HG03378 (cell line): ENCODE results near the gene POLR2B.
"Not testable (repeated sequence)": the region's sequence is repeated elsewhere in the genome, so short reads cannot be mapped to it uniquely, and the experiment has no call there.

Source experiments
- ATAC-seq: cut with Tn5 transposase; IDR thresholded peaks from one replicate; pipeline ENCODE4 v1.9.1; 2021; ENCODE audit warnings: mild to moderate bottlenecking, moderate library complexity; ENCODE audit not compliant: unreplicated experiment

The POLR2B gene

DNA sequence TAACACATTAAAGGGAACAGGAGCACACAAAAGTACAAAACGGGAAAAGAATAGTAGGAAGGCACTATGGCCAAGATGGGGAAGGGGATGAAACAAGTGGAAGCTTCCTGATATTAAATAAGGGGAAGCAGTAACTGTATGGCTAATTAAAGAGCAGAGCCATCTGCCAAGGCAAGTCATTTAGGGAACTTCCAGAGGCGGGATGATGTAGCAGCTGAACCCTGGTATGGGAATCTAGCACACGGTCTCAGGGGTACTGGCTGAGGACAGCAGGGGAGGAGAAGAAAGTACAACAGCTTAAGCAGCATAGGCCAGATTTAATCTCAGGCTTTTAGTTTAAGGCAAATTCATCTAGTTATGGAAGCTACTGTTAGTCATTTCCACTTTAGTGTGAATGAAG is 72.4 kb downstream of the POLR2B start:
- ATAC-seq: no peak

DNA sequence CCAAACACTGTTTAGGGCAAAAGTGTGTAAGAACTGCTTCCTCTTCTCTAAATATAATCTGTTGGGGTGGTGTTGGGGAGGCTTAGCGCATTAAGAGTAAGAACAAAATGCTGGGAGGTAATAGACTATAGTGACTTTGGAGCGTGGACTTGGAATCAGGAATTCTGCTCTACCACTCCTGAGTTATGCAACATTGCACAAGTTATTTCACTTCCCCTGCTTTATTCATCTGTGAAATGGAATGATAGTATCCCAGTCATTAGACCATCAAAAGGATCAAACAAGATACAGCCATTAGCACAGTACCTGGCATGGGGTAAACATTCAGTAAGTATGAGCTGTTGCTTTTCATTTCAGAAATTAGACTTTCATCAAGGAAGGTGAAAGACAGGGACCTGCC is 72.8 kb downstream of the POLR2B start:
- no peak for ATAC-seq

DNA sequence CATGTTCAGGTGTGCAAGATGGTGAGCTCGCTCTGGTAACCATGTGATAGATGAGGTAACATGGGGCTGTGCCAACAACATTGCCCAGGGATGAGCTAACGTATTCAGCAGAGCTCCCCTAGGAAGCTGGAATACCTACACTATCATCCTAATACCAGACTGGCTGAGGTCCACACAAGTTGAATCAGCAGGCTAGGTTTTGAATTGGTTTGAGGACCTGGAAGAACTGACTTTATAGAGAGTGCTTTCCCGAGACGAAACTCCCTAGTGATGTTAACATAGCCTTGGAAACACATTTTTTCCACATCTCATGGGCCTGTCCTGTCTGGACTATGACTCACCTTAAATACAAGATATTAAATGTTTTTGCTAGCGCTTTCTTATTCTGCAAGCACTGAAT is 74.8 kb downstream of the POLR2B start:
- ATAC-seq: no peak

DNA sequence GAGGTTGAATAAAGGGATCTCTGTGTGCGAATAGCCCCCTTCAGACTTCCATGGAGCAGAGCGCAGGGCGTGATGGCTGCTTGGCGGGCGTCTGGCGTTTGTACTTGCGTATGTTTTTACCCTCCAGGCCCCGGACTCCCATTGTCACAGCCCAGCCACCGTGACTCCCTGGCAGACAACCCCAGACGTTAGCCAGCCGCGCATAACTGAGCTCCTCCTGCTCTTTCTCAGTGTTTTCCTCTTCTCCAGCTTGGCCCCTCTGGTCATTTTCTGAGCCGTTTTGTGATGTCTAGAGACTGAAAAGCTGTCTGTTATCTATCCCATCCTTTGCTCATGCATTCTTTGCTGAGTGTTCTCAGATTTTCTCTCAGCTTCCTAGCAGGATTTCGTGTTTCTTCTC is 77.2 kb downstream of the POLR2B start:
- ATAC-seq: no peak

DNA sequence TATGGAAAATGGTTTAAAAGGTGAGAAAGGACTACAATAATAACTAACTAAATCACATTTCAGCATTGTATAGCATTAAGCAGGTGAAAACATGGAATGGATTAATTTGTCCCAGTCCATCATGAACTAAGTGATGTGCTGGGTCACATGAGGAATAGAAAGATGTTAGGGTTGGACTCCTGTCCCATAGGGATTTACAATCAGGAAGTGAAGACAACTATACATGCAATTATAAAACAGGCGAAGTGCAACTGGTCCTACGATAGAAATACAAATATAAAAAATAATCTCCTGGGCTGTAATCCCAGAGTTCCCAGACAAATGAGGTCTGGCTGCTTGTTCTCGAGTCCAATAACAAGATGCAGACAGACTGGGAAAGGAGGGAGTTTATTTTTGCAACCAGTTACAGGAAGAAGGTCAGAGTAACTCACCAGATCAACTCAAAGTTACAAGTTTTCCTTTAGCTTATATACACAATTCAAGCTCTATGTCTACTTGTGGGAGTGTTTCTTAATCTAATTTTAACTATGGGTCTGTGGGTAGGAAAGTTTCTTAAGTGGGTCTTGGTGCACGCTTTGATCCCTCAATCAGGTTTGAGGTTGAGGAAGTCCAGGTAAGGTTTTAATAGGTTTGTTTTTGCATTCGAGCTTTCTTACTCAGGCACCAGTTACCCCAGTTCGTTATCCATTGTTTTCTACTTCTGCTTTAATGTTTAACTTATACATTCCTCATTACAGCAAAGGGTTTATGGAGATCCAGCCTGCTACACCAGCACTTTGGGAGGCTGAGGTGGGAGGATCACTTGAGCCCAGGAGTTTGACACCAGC is 81.4 kb downstream of the POLR2B start:
- ATAC-seq: no peak

DNA sequence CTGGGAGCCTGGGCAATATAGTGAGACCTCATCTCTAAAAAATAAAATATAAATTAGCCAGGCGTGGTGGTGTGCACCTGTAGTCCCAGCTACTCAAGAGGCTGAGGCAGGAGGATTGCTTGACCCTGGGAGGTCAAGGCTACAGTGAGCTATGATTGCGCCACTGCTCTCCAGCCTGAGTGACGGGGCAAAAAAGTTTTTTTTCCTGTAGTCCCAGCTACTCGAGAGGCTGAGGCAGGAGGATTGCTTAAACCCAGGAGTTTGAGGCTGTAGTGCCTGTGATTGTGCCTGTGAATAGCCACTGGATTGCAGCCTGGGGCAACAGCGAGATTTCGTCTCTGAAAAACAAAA is 82.0 kb downstream of the POLR2B start:
- not testable (repeated sequence) for ATAC-seq

DNA sequence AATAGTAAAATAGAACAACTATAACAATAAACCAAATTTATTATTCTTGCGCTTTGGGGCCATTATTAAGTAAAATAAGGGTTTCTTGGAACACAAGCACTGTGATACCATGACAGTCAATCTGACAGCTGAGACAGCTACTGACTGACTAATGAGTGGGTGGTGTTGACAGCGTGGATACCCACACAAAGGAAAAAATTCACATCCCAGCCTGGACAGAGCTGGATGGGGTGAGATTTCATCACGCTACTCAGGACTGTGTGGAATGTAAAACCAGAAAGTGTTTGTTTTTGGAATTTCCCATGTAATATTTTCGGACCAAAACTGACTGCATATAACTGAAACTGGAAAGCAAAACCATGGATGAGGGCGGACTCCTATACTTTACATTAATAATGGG is 82.7 kb downstream of the POLR2B start:
- no peak for ATAC-seq

DNA sequence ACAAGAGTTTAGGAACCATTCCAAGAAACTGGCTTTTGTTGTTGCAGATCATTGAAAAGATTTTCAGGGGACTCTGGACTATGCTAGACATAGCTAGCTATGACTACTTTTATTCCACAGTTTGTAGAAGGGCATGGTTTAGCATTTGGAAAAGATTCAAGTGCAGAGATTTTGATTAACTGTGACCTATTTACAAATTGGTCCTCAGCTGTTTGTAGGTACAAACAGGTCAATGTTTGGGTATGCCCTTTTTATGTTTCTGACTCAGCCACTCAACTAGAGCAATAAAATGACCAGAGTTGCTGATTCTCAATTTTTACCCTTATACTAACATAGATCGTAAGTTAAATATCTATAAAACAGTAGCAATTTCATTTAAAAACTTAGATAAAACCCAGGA is 84.8 kb downstream of the POLR2B start:
- ATAC-seq: no peak

DNA sequence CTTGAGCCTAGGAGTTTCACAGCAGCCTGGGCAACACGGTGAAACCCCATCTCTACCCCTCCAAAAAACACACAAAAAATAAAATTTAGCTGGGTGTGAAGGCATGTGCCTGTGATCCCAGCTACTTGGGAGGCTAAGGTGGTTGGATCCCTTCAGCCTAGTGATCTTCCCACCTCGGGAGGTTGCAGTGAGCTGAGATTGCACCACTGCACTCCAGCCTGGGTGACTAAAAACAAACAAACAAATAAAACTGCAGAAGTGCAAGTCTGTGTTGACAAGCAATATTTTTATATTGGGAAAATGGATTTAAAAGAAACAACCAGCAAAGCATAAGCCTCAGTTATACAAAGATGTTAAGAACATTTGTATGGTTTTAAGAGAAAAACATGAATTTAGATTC is 85.4 kb downstream of the POLR2B start:
- ATAC-seq: no peak

DNA sequence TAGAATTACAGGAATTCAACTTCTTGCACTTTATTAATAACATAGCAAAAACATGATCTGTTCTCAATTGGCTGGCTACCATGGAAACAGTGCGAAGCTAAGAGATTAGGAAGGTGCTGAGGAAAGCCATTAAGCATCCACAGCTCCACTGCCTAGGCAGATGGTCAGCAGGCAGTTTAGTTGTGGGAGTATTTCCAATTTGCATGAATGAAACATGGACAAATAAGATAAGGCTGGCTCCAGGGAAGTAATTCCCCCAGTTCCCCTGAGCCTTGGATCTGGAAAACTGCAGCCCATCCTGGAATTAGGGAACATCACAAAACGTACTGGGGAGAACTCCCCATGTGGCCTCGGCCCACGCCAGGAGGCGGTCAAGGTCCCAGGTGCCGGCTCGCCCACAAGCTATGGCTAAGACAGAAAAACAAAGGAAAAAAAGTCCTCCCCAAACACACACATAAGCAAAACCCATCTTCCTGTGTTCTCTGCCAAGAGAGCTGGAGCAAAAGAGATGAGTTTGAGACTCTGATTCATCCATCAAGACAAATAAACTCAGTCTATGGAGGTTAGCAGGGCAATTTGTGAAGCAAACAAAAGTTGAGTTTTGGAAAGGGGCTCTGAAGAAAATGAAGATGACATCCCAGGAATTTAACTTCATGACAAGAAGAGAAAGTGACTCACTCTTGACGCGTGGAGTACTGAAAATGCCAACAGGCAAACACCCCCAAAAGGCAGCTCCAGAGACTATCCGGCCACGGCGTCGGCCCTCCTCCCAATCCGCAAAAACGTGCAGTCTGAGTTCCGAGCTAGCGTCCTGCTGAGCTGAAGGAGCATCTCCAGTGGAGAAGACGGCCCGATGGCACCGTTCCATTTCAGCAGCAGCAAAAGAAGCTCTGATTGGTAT is 86.4 kb downstream of the POLR2B start:
- ATAC-seq: no peak

DNA sequence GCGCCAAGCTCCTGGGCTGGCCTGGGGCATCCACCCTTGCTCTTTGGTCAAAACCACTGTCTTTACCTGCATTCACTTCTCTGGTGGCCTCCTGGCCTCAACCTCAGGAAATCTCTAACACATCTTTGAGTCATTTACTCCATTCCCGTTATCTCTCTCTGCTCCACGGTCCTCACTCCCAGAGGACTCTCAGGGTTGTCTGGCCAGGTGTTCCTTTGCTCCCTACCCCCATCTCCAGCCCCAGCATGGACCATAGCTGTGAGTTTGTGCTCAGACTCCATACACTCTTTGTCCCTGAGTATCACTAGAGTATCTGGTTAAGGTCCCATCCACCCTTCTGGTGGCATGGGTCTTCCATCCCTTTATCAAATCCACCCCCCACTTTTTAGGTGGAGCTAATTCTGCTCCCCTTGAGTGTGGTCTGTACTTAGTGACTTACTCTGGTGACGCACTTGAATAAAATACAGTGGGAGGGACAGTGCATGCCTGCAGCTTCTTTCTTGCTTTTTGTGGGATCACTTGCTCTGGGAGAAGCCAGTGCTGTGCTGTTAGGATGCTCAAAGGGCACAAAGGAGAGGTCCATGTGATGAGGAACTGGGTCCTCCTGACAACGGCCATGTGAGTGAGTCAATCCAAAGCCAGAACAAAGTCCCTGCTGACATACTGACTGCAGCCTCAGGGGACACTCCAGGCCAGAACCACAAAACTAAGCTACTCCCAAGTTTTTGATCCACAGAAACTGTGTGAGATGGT is 87.2 kb downstream of the POLR2B start:
- ATAC-seq: no peak

DNA sequence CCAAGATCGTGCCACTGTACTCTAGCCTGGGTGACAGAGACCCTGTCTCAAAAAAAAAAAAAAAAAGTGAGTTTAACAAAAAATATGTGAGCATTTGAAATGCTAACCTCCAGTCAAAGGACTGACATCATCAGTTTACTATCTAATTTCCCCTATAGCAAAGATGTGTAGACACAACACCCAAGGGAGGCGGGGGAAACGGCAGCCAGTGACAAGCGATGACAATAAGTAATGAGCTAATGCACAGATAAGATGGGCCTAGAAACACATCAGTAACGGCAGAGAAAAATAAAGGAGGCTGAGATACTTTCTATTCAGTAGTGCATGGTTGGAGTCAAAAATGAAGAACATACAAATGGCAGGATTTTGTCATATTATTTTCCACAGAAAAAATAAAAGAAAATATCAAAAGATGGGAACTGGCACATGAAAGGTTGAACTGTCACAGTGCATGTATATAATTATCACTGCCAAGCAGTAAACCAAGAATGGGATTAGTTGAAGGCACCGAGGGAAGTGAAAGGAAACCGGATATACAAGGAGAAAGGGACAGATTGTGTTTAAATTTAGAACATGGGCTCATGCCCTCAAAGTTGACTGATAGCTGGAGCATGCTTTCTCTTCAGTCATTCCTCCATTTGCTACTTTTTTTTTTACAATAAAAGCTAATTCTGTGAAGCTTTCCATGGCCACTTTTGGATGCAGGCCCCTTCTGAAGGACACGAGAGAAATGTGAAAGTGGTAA is 89.7 kb downstream of the POLR2B start:
- ATAC-seq: no peak

DNA sequence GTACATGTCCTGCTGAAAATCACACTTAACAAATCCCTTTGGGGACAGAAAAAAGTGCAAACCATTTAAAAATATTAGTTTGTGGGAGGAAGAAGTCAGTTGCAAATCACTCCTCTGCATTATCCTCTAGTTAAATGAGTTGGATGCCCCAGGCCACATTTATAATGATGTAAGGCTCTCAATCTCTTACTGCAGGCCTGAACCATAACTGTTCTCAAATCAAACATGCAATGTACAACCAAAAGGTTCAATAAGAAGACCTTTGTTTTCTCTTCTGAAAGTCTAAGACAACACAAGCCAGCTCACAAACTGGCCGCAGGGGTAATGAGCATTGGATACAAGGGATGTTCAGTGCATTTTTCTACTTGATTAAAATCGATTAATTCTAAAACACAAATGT is 91.8 kb downstream of the POLR2B start:
- ATAC-seq: no peak

DNA sequence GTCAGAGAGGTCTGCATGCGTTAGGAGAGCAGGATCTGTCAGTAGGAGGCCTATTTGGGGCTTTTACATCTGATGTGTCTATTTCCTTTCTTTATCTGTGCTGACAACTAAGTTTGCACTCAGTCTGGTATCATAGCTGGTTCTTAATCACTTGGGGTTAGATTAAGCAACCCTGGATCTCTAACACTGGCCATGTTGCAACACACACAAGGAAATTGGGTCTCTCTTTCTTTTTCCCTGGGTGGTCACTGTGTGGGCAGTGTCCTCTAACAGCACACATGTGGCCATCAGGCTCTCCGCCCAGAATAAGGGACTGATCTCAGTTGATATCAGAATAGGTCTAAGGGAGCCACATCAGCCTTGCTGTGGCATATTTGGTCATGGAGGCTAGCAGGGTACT is 92.6 kb downstream of the POLR2B start:
- no peak for ATAC-seq

DNA sequence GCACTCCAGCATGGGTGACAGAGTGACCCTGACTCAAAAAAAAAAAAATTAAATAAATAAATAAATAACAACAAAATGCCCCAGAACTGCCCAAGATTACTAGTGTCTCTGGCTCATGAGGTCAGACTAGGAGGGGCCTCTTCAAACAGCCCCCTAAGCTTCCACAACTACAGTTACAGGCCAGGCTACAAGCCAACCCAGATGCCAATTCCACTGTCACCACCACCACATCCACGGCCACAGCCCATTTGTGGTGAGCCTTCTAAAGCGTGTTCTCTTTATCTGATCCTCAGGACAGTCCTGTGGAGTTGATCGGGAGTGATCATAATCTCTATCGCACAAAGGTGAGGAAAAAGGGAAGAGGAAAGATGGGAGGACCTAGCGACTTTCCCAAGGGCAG is 94.9 kb downstream of the POLR2B start:
- no peak for ATAC-seq

DNA sequence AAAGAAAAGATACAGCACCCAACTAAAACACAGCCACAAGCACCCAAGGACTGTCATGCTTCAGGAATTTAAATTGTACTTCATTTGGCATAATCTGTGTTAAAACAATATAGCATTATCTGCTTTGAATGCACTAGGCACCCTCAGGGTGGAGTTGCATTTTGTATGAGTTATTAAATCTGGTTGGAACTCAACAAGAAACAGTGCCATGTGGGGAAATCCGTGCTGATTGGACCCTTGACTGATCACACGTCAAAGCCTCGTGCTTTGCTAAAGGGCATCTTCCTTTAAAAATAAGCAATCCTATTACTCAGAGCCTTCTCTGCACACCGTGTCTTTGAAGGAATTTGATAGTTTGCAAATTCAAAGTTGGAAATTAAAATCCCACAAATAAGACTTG is 96.0 kb downstream of the POLR2B start:
- ATAC-seq: no peak

DNA sequence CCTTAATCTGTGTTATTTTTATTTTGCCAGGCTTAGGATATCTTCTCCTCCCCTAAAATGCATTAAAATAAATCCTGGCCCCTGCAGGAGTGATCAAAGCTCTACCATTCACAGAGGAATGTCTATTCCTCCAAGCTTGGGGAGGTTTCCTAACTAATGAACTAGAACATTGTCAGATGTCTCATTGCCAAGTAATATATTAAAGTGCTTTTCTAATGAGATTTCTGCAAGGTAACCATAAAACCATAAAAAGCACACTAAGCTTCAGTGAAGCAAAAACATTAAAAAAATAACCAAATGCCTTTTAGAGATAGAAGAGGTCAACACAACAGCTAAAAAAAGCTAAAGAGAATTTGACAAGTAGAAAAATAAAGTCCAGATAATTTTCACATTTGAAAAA is 96.7 kb downstream of the POLR2B start:
- ATAC-seq: no peak

DNA sequence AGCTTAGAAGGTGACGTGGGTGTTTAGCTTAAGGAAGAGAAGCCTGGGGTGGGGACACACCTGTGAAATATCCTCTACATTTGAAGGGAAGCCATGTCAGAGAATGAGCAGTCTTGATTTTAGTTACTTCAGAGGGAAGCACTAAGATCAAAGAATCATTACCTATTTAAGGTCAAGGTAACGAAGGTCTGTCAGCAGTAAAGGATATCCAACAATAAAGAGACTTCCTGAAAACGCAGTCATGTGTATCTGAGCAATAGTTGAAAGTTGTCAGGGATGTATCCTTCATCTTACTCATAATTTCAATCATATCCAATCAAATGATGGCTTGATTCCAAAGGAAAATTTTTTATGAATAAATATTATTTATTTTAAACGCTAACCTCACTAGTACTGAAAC is 98.0 kb downstream of the POLR2B start:
- ATAC-seq: no peak

DNA sequence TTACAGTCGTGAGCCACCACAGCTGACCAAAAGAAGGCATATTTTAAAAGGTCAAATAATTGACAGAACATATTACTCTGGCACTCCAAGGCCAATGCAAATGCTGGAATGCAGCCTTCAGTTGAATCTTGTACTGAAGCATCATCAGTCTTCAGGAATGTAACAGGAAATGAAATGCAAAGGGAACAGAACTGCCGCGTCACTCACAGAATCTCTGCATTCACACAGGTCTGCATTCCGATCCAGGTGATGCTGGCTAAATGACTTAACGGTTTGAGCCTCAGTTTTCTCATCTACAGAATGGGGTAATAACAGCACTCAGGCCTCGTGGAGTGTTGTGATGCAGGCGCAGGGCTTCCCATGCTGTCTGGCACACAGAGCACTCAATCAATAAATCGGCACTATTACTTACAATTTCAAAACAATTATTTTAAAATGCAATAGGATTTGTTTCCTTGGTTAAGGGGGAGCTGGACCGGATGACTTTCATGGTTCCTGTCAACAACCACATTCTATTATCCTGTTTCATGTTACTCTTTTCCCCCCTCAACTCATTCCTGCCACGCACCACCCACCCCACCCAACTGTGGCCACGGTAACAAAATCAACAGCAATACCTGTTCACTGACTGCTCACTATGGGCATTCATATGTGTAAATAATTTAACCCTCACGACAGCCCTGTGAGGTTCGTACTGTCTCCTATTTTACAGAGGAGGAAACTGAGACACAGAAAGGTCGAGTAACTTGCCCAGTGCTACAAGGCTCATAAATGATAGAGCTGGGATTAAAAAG is 99.1 kb downstream of the POLR2B start:
- ATAC-seq: no peak
